Measurements from ENCODE around the gene GPC3. TPM values are rescaled to one million over a fixed set of nuclear protein-coding genes. Genes with fewer than 3 reads are reported as not detected.

GPC3 gene
- total RNA-seq, 1 experiment from 2014 or later: 0.98 TPM

- no peaks in the 10 kb centered on the region for H4K20me1 ChIP-seq (ENCODE audit: insufficient read depth)
- no peak overlapping the region for H2AFZ ChIP-seq (ENCODE audit: low read depth, low read length, poor library complexity, severe bottlenecking)
- no peaks in the 10 kb centered on the region for H3K27me3 ChIP-seq (ENCODE audit: insufficient read depth, low read length)
- RAD21 ChIA-PET (ENCODE audit: low non-redundant PET in 1 of 2, low total read pairs in 2 of 2, uncharacterized antibody in 2 of 2, unreplicated experiment in 2 of 2): no interaction called here
- no peaks in the 10 kb centered on the region for H3K36me3 ChIP-seq (ENCODE audit: control insufficient read depth in 1 of 2, insufficient read depth in 2 of 2, low read length in 2 of 2)
- no peak overlapping the region for H3K9ac ChIP-seq (ENCODE audit: low read length)
- intact Hi-C loops (cut with micrococcal nuclease): no loop called here
- no peak overlapping the region for H3K27ac ChIP-seq (ENCODE audit: low read depth, low read length)
- BruUV-seq (replicated peaks): no TSS peak
- DNase-seq (ENCODE audit: low read depth, low spot score): no peak
- no peak overlapping the region for H3K4me2 ChIP-seq (ENCODE audit: low read length)
- H3K4me1 ChIP-seq (ENCODE audit: control insufficient read depth in 1 of 2, insufficient read depth in 2 of 2, low read length in 2 of 2): no peaks in the 10 kb centered on the region
- no peak for ATAC-seq
- H3K9me3 ChIP-seq (ENCODE audit: control insufficient read depth in 1 of 2, insufficient read depth in 1 of 2, low read depth in 1 of 2, low read length in 2 of 2): no peaks in the 10 kb centered on the region
- H3K4me3 ChIP-seq (replicated peaks in 1 of 2; ENCODE audit: low read depth in 1 of 2, low read length in 2 of 2): no peak overlapping the region
- H3K9me2 ChIP-seq (ENCODE audit: insufficient read depth): no peaks in the 10 kb centered on the region
- no peaks in the 10 kb centered on the region for H3K79me2 ChIP-seq (ENCODE audit: insufficient read depth, low read length)
- TF ChIP-seq EGR1 (IDR thresholded peaks at IDR 0.05; ENCODE audit: low read depth): no peak
- no peak for TF ChIP-seq JUND (IDR thresholded peaks at IDR 0.05)
- POLR2A ChIA-PET: no interaction called here
- CTCF ChIA-PET: no interaction called here
Measured at GRCh38 chrX:133880032-133880443, 105.4 kb downstream of the GPC3 start.

GRCh38 chrX:133878710-133879109 is 106.7 kb downstream of the GPC3 start:
- Histone ChIP-seq H3K4me2 (ENCODE audit: low read length) (no peak overlapping the region), H3K27ac (ENCODE audit: low read depth, low read length) (no peak overlapping the region), H3K79me2 (ENCODE audit: insufficient read depth, low read length) (no peaks in the 10 kb centered on the region), H3K9me2 (ENCODE audit: insufficient read depth) (no peaks in the 10 kb centered on the region), H2AFZ (ENCODE audit: low read depth, low read length, poor library complexity, severe bottlenecking) (no peak overlapping the region), H3K9me3 (ENCODE audit: control insufficient read depth in 1 of 2, insufficient read depth in 1 of 2, low read depth in 1 of 2, low read length in 2 of 2) (no peaks in the 10 kb centered on the region), H3K4me3 (replicated peaks in 1 of 2; ENCODE audit: low read depth in 1 of 2, low read length in 2 of 2) (no peak overlapping the region), H3K4me1 (ENCODE audit: control insufficient read depth in 1 of 2, insufficient read depth in 2 of 2, low read length in 2 of 2) (no peaks in the 10 kb centered on the region), H3K9ac (ENCODE audit: low read length) (no peak overlapping the region), H3K36me3 (ENCODE audit: control insufficient read depth in 1 of 2, insufficient read depth in 2 of 2, low read length in 2 of 2) (no peaks in the 10 kb centered on the region), H4K20me1 (ENCODE audit: insufficient read depth) (no peaks in the 10 kb centered on the region), H3K27me3 (ENCODE audit: insufficient read depth, low read length) (no peaks in the 10 kb centered on the region)
- RAD21 ChIA-PET (ENCODE audit: low non-redundant PET in 1 of 2, low total read pairs in 2 of 2, uncharacterized antibody in 2 of 2, unreplicated experiment in 2 of 2): no interaction called here
- intact Hi-C loops (cut with micrococcal nuclease): no loop called here
- POLR2A ChIA-PET: no interaction called here
- no peak for DNase-seq (ENCODE audit: low read depth, low spot score)
- ATAC-seq: no peak
- no TSS peak for BruUV-seq (replicated peaks)
- CTCF ChIA-PET: no interaction called here
- TF ChIP-seq REST (IDR thresholded peaks at IDR 0.05; ENCODE audit: low read depth) (no peak), MAX (IDR thresholded peaks at IDR 0.05) (no peak), YY1 (IDR thresholded peaks at IDR 0.05; ENCODE audit: extremely low read depth, insufficient replicate concordance, low read depth, low read length) (no peak), CEBPB (IDR thresholded peaks at IDR 0.05; ENCODE audit: low read depth) (no peak), ZBTB33 (IDR thresholded peaks at IDR 0.05; ENCODE audit: extremely low read depth, insufficient replicate concordance, low read length) (no peak), TCF7L2 (IDR thresholded peaks at IDR 0.05; ENCODE audit: borderline replicate concordance, extremely low read depth, insufficient read depth, insufficient read length) (no peak), CTCF (IDR thresholded peaks at IDR 0.05 in 2 of 3, conservative IDR thresholded peaks at IDR 0.05 in 1 of 3; ENCODE audit: borderline replicate concordance in 1 of 3, insufficient read depth in 1 of 3, low read depth in 2 of 3, low read length in 2 of 3) (no peak), SP1 (IDR thresholded peaks at IDR 0.05; ENCODE audit: low read depth) (no peak), ZFX (IDR thresholded peaks at IDR 0.05) (no peak), ZNF274 (IDR thresholded peaks at IDR 0.05; ENCODE audit: low read depth, low read length) (no peak), JUND (IDR thresholded peaks at IDR 0.05) (no peak), ELF1 (IDR thresholded peaks at IDR 0.05; ENCODE audit: borderline replicate concordance, low read depth) (no peak)
